Measurements from ENCODE around the gene USH2A.

Gene USH2A

GRCh38 chr1:215779729-215780128 lies 643.5 kb downstream of the USH2A start:
- TF ChIP-seq EP300 (IDR thresholded peaks at IDR 0.05; ENCODE audit: borderline replicate concordance) (no peak), USF1 (IDR thresholded peaks at IDR 0.05) (no peak), CREB1 (IDR thresholded peaks at IDR 0.05; ENCODE audit: low read depth) (no peak), TEAD4 (IDR thresholded peaks at IDR 0.05) (no peak), TCF12 (IDR thresholded peaks at IDR 0.05; ENCODE audit: low read depth) (no peak), TAF1 (IDR thresholded peaks at IDR 0.05; ENCODE audit: low read depth) (no peak), NFIC (IDR thresholded peaks at IDR 0.05) (no peak), FOXM1 (IDR thresholded peaks at IDR 0.05; ENCODE audit: borderline replicate concordance, low read depth) (no peak), YY1 (IDR thresholded peaks at IDR 0.05; ENCODE audit: low read depth) (no peak), EGR1 (IDR thresholded peaks at IDR 0.05) (no peak)

- no peak for TF ChIP-seq USF1 (IDR thresholded peaks at IDR 0.05)
- TF ChIP-seq TCF12 (IDR thresholded peaks at IDR 0.05; ENCODE audit: low read depth) = no peak
- no peak for TF ChIP-seq NFIC (IDR thresholded peaks at IDR 0.05)
- TF ChIP-seq CREB1 (IDR thresholded peaks at IDR 0.05; ENCODE audit: low read depth) = no peak
- no peak for TF ChIP-seq RAD21 (IDR thresholded peaks at IDR 0.05; ENCODE audit: low read depth)
- no peak for TF ChIP-seq EP300 (IDR thresholded peaks at IDR 0.05; ENCODE audit: borderline replicate concordance)
- no peak for TF ChIP-seq EGR1 (IDR thresholded peaks at IDR 0.05)
- TF ChIP-seq REST (IDR thresholded peaks at IDR 0.05; ENCODE audit: low read depth) = no peak
- no peak for TF ChIP-seq CEBPB (IDR thresholded peaks at IDR 0.05)
- no peak for TF ChIP-seq MAX (IDR thresholded peaks at IDR 0.05)
- TF ChIP-seq TAF1 (IDR thresholded peaks at IDR 0.05; ENCODE audit: low read depth) = no peak
- no peak for TF ChIP-seq ZBTB7A (IDR thresholded peaks at IDR 0.05; ENCODE audit: low read depth)
- TF ChIP-seq FOXM1 (IDR thresholded peaks at IDR 0.05; ENCODE audit: borderline replicate concordance, low read depth) = no peak
- TF ChIP-seq YY1 (IDR thresholded peaks at IDR 0.05; ENCODE audit: low read depth) = no peak
These were observed 645.8 kb downstream of the USH2A start for GRCh38 chr1:215777370-215777925.

GRCh38 chr1:215776336-215776735 lies 646.9 kb downstream of the USH2A start:
- TF ChIP-seq CREB1 (IDR thresholded peaks at IDR 0.05; ENCODE audit: low read depth) = no peak
- no peak for TF ChIP-seq REST (IDR thresholded peaks at IDR 0.05; ENCODE audit: low read depth)
- no peak for TF ChIP-seq EP300 (IDR thresholded peaks at IDR 0.05; ENCODE audit: borderline replicate concordance)
- no peak for TF ChIP-seq TCF12 (IDR thresholded peaks at IDR 0.05; ENCODE audit: low read depth)
- no peak for TF ChIP-seq FOXM1 (IDR thresholded peaks at IDR 0.05; ENCODE audit: borderline replicate concordance, low read depth)
- TF ChIP-seq RAD21 (IDR thresholded peaks at IDR 0.05; ENCODE audit: low read depth) = no peak
- TF ChIP-seq USF1 (IDR thresholded peaks at IDR 0.05) = no peak
- no peak for TF ChIP-seq EGR1 (IDR thresholded peaks at IDR 0.05)
- no peak for TF ChIP-seq YY1 (IDR thresholded peaks at IDR 0.05; ENCODE audit: low read depth)
- no peak for TF ChIP-seq TEAD4 (IDR thresholded peaks at IDR 0.05)
- TF ChIP-seq NFIC (IDR thresholded peaks at IDR 0.05) = no peak
- no peak for TF ChIP-seq TAF1 (IDR thresholded peaks at IDR 0.05; ENCODE audit: low read depth)

- TF ChIP-seq TCF12 (IDR thresholded peaks at IDR 0.05; ENCODE audit: low read depth) = no peak
- TF ChIP-seq CREB1 (IDR thresholded peaks at IDR 0.05; ENCODE audit: low read depth) = no peak
- TF ChIP-seq NFIC (IDR thresholded peaks at IDR 0.05) = no peak
- no peak for TF ChIP-seq FOXM1 (IDR thresholded peaks at IDR 0.05; ENCODE audit: borderline replicate concordance, low read depth)
These were observed 651.1 kb downstream of the USH2A start for GRCh38 chr1:215772151-215772550.

GRCh38 chr1:215768303-215768702 lies 654.9 kb downstream of the USH2A start:
- TF ChIP-seq MAX (IDR thresholded peaks at IDR 0.05) (no peak), YY1 (IDR thresholded peaks at IDR 0.05; ENCODE audit: low read depth) (no peak), TAF1 (IDR thresholded peaks at IDR 0.05; ENCODE audit: low read depth) (no peak), USF1 (IDR thresholded peaks at IDR 0.05) (no peak), REST (IDR thresholded peaks at IDR 0.05; ENCODE audit: low read depth) (no peak), FOXM1 (IDR thresholded peaks at IDR 0.05; ENCODE audit: borderline replicate concordance, low read depth) (no peak), CREB1 (IDR thresholded peaks at IDR 0.05; ENCODE audit: low read depth) (no peak), TEAD4 (IDR thresholded peaks at IDR 0.05) (no peak), EP300 (IDR thresholded peaks at IDR 0.05; ENCODE audit: borderline replicate concordance) (no peak), ZBTB7A (IDR thresholded peaks at IDR 0.05; ENCODE audit: low read depth) (no peak), RAD21 (IDR thresholded peaks at IDR 0.05; ENCODE audit: low read depth) (no peak), CEBPB (IDR thresholded peaks at IDR 0.05) (no peak), TCF12 (IDR thresholded peaks at IDR 0.05; ENCODE audit: low read depth) (no peak), NFIC (IDR thresholded peaks at IDR 0.05) (no peak), EGR1 (IDR thresholded peaks at IDR 0.05) (no peak)
